Thyroid gland (tissue), 4 donors: ENCODE data around the gene LTN1.

ENCODE experiments used
- CTCF ChIP-seq, 6 experiments: fragments of 200-600 bp in 3 of 6; fragments of 450-650 bp in 3 of 6; sonication (generic) in 3 of 6; IDR thresholded peaks; one replicate each; pipeline ENCODE4 v1.5.1; 2016 to 2019; ENCODE audit warnings: antibody characterized with exemption in 6 of 6, mild to moderate bottlenecking in 2 of 6, inconsistent platforms in 1 of 6, moderate library complexity in 1 of 6
- POLR2A ChIP-seq, 2 donors: fragments of 450-650 bp; IDR thresholded peaks; one replicate each; pipeline ENCODE4 v1.6.1; 2017; ENCODE audit warnings: antibody characterized with exemption in 2 of 2, mild to moderate bottlenecking in 2 of 2, moderate library complexity in 1 of 2

- TF ChIP-seq POLR2A (IDR thresholded peaks at IDR 0.05): no peak
- TF ChIP-seq CTCF (IDR thresholded peaks at IDR 0.05): no peak
Measured at GRCh38 chr21:29005696-29006095, 13.0 kb upstream of the LTN1 start.
